CD4-positive, alpha-beta T cell treated with Interleukin-4 for 1 hour (primary cell): ENCODE results near the gene ZBTB21.
"Not testable (repeated sequence)": the region's sequence is repeated elsewhere in the genome, so short reads cannot be mapped to it uniquely, and the experiment has no call there.

Source experiments
- DNase-seq, 2 donors: peaks; one replicate each; pipeline ENCODE4 v3.0.0-alpha.2; 2020 to 2022

Gene ZBTB21

GRCh38 chr21:41966041-41966833 lies 43.9 kb downstream of the ZBTB21 start:
- no peak for DNase-seq

DNA sequence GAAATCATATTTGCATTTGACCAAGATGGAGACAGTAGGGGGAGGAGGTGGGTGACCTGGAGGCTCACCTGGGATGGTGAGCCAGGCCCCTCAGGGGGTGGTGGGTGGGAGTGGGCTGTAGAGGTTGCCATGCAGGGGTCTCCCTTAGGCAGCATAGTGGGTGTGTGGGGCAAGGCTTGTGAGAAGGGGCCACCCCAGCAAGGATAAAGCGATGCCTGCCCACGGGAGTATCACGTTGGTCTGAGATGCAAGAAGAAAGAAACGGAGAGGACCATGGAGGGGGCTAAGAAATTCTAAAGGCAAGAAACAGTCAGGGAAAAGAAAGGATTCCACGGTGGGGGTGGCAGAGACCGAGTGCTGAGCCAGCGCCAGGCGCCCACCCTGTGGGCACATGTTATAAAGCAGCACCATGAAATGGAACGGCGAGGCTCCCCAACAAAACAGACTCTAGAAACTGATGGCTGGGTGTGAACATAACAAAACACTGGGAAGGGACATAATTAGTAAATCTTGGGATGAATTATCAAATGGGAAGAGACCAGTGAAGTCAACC lies 44.6 kb downstream of the ZBTB21 start:
- DNase-seq, result no peak

DNA sequence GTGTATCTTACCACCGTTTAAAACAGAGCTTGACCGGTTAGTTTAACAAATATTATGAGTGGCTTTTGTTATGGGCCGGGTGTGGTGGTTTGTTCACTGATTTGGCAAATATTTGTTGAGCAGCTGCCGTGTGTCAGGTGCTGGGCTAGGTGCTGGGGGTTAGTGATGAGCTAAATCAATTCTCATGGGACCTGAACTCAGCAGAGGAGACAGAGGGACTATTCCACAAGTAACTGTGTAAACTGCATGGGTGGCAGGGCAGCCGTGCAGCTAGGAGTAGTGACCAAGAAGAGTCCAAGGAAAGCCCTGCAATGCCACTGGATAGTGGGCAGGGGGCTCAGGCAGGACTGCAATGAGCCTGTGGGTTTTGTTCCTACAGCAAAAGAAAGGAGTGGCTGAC lies 45.1 kb downstream of the ZBTB21 start:
- DNase-seq, result no peak

- DNase-seq, result no peak
Observed at GRCh38 chr21:41964171-41964570, 46.0 kb downstream of the ZBTB21 start.

DNA sequence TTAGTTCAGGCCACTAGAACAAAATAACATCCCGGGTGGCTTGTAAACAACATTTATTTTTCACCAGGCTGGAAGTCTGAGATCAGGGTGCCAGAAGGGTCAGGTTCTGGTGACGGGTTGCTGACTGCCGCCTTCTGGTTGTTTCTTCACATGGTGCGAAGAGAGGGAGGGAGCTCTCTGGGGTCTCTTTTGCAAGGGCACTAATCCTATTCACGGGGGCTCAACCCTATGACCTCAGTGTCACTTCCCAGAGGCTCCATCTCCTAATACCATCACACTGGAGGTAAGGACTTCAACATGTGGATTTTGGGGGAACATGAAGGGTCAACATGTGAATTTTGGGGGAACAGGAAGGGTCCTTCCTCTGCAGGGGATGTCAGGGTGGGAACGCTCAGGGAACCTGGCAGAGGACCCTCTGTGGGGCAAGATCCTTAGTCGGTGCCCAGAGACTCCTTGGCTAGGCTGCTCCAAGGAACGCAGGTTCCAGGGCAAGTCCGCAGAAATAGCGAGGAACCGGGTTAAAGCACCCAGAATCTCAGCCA lies 47.7 kb downstream of the ZBTB21 start:
- no peak for DNase-seq

GRCh38 chr21:41961753-41962152 lies 48.4 kb downstream of the ZBTB21 start:
- no peak for DNase-seq

DNA sequence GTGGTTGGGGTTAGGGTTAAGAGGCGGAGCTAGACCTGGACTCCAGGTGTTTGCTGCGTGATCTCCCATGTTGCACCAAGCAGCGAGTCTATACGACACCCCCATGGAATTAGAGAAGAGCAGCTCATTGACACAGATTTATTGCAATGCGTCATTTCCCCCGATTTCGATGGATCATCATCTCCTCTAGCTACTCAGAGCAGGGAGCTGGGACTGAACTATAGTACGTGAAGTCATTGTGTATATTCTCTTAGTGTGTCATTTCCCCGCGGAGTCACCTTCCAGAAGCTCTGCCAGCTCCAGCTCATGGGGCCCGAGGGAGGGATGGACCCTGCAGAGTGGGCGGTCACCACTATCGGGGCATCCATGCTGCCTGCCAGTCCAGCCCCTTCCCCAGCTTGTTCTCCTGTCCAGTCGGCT lies 48.9 kb downstream of the ZBTB21 start:
- DNase-seq, result no peak

DNA sequence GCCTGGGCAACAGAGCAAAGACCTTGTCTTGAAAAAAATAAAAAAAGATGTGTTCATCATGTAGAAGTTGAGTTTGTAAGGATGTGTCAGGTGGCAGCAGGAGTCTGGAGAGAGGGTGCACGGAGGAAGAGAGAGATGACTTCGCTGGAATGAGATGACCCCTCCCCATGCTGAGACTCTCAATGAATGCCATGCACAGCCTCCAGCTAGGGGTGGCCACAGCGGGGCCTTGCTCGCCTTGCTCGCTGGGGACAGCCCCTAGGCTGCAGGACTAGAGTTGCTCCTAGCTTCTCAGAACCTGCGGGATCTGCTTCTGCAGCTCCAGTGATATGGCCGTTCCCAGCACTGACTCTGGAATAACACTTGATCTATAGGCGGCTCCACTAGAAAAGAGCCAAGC lies 49.8 kb downstream of the ZBTB21 start:
- DNase-seq, result no peak

- not testable (repeated sequence) for DNase-seq
Observed at GRCh38 chr21:41959697-41960096, 50.5 kb downstream of the ZBTB21 start.

- no peak for DNase-seq
Observed at GRCh38 chr21:41958886-41959563, 51.1 kb downstream of the ZBTB21 start.

- no peak for DNase-seq
Observed at GRCh38 chr21:41957991-41958766, 52.0 kb downstream of the ZBTB21 start.

DNA sequence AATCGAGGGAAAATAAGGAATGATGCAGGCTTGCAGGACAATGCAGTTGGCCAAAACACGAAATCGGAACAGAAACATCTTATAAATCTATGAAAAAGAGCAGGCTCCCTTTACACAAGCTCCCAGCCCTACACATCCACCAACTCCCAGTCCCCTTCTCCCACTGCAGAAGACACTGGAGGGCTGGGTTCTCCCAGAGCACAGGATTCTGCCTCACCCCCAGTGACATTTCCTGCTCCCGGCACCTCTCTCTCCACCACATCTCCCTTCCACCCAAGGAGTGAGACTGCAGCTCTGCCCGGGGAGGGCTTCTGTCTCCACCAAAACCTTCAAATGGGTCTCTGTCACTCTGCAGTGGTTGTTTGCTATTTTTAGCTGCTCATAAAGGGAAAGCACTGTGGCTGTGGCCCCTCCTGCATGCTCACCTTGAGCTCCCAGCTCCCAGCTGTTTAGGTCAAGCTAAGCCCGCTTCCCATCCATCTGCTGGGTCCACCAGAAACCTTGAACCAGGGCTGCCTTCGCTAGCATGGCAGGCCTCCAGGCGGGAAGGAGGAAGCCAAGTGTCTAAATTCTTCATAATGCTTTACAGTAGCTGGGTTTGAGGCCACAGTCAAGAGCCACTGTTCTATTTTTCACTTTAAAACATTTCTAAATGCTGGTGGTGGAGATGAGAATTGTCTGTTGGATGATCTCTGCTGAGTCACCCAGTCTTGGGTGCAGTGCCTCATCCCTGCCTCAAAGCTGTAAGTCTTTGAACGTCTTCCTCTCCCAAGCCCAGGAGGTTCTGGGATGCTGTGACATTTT lies 53.0 kb downstream of the ZBTB21 start:
- no peak for DNase-seq

DNA sequence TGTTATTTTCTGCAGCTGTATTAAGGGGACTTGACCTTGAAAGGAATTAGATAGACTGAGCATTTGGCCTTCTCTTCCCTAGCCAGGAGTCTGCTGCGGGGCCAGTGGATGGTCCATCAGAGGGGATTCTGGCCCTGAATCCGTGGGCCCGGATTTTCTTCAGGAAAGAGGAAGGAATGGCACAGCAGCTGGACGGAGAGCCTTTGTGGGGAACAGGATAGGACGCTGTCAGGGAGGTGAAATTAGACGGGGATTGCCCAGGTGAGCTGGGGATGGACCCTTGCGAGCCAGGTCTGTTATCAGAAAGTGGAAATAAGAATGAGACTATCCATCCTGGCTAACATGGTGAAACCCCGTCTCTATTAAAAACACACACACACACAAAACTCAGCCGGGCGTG lies 54.6 kb downstream of the ZBTB21 start:
- no peak for DNase-seq

DNA sequence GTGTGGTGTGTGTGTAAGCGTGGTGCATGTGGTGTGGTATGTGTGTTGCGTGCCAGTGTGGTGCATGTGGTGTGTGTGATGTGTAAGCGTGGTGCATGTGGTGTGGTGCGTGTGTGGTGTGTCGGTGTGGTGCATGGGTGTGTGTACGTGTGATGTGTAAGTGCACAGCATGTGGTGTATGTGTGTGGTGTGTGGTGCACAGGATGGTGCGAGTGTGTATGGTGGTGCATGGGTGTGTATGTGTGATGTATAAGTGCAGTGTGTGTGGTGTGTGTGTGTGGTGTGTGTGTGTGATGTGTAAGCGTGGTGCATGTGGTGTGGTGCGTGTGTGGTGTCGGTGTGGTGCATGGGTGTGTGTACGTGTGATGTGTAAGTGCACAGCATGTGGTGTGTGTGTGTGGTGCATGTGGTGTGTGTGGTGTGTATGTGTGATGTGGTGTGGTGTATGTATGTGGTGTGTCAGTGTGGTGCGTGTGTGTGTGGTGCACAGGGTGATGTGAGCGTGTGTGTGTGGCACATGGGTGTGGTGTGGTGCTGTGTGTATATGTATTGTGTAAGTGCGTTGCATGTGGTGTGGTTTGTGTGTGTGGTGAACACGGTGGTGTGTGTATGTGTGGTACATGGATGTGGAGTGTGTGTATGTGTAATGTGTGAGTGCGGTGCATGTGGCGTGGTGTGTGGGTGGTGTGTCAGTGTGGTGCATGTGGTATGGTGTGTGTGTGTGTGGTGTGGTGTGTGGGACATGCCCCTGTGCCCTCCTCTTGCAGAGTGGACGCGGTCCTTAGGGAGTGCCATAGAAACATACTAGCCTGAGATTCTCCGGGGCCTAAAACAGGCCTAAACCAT lies 55.3 kb downstream of the ZBTB21 start:
- no peak for DNase-seq

- no peak for DNase-seq
Observed at GRCh38 chr21:41953831-41954653, 56.1 kb downstream of the ZBTB21 start, which contains the start of gene C2CD2. Gene C2CD2 (minus strand): TSS chr21:41954018. CDS start chr21:41953648, 370 bp downstream.

- DNase-seq, result no peak
Observed at GRCh38 chr21:41953249-41953830, 56.8 kb downstream of the ZBTB21 start.

- DNase-seq, result no peak
Observed at GRCh38 chr21:41952568-41953248, 57.5 kb downstream of the ZBTB21 start.

GRCh38 chr21:41951876-41952567 lies 58.1 kb downstream of the ZBTB21 start:
- no peak for DNase-seq
